Parathyroid adenoma (tissue), 2 donors: ENCODE data around the gene KAT2B.
A peak's percentile ranks its signal among the peaks of the same experiment; 100 is the strongest.

Experiments
- H2AFZ ChIP-seq: fragments of 300-600 bp; sonication (generic); one replicate; pipeline ENCODE4 v1.7.0; 2017; ENCODE audit warnings: antibody characterized with exemption, mild to moderate bottlenecking
- H3K27ac ChIP-seq: fragments of 300-600 bp; sonication (generic); one replicate; pipeline ENCODE4 v1.7.0; 2017
- H3K27me3 ChIP-seq: fragments of 300-600 bp; sonication (generic); one replicate; pipeline ENCODE4 v1.7.0; 2017; ENCODE audit warnings: low read length; ENCODE audit not compliant: control insufficient read depth, insufficient read depth
- H3K36me3 ChIP-seq: fragments of 300-600 bp; sonication (generic); one replicate; pipeline ENCODE4 v1.7.0; 2017; ENCODE audit warnings: low read length; ENCODE audit not compliant: control insufficient read depth, insufficient read depth
- H3K4me1 ChIP-seq: fragments of 300-600 bp; sonication (generic); one replicate; pipeline ENCODE4 v1.7.0; 2017; ENCODE audit warnings: control low read depth
- H3K4me2 ChIP-seq: fragments of 300-600 bp; sonication (generic); one replicate; pipeline ENCODE4 v1.7.0; 2017; ENCODE audit warnings: low read length
- H3K4me3 ChIP-seq: fragments of 300-600 bp; sonication (generic); one replicate; pipeline ENCODE4 v1.7.0; 2017; ENCODE audit warnings: low read depth, low read length
- H3K79me2 ChIP-seq: fragments of 300-600 bp; sonication (generic); one replicate; pipeline ENCODE4 v1.7.0; 2017; ENCODE audit warnings: control low read depth
- H3K9ac ChIP-seq: fragments of 300-600 bp; sonication (generic); one replicate; pipeline ENCODE4 v1.7.0; 2017; ENCODE audit warnings: mild to moderate bottlenecking
- H3K9me3 ChIP-seq: fragments of 300-600 bp; sonication (generic); one replicate; pipeline ENCODE4 v1.7.0; 2017; ENCODE audit warnings: low read length; ENCODE audit not compliant: control insufficient read depth
- TF ChIP-seq, protein P1 (sequence below): fragments of 300-600 bp; sonication (generic); IDR thresholded peaks from one replicate; pipeline ENCODE4 v1.7.0; 2017; ENCODE audit warnings: antibody characterized with exemption, mild to moderate bottlenecking
- donor health status: primary hyperparathyroidism.

KAT2B gene

GRCh38 chr3:20060974-20061685 lies 20.9 kb downstream of the KAT2B start:
- Histone ChIP-seq H2AFZ (peak overlapping the region; percentile 21), H3K4me3 (no peak overlapping the region)
- TF ChIP-seq, protein P1, sequence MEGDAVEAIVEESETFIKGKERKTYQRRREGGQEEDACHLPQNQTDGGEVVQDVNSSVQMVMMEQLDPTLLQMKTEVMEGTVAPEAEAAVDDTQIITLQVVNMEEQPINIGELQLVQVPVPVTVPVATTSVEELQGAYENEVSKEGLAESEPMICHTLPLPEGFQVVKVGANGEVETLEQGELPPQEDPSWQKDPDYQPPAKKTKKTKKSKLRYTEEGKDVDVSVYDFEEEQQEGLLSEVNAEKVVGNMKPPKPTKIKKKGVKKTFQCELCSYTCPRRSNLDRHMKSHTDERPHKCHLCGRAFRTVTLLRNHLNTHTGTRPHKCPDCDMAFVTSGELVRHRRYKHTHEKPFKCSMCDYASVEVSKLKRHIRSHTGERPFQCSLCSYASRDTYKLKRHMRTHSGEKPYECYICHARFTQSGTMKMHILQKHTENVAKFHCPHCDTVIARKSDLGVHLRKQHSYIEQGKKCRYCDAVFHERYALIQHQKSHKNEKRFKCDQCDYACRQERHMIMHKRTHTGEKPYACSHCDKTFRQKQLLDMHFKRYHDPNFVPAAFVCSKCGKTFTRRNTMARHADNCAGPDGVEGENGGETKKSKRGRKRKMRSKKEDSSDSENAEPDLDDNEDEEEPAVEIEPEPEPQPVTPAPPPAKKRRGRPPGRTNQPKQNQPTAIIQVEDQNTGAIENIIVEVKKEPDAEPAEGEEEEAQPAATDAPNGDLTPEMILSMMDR: no peak

DNA sequence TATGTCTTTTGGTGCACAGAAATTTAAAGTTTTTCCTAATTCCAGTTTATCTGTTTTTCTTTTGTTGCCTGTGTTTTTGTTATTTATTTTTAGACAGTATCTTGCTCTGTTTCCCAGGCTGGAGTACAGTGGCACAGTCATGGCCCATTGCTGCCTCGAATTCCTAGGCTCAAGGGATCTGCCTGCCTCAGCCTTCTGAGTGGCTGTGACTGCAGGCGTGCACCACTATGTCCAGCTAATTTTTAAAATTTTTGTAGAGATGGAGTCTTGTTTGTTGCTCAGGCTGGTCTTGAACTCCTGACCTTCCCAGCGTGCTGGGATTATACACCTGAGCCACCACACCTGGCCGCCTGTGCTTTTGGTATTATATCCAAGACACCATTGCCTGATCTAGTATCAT lies 22.8 kb downstream of the KAT2B start:
- Histone ChIP-seq H3K27me3 (no peaks in the 10 kb centered on the region), H3K4me1 (peaks cover 43% of the 10 kb centered on the region), H3K4me3 (no peak overlapping the region), H2AFZ (no peak overlapping the region), H3K9ac (no peak overlapping the region), H3K36me3 (no peaks in the 10 kb centered on the region), H3K27ac (no peak overlapping the region), H3K9me3 (no peaks in the 10 kb centered on the region), H3K4me2 (no peak overlapping the region), H3K79me2 (peaks cover 37% of the 10 kb centered on the region)
- TF ChIP-seq, protein P1: no peak

More at GRCh38 chr3:20060974-20061685, 20.9 kb downstream of the KAT2B start:
- Histone ChIP-seq H3K79me2 (peaks cover 31% of the 10 kb centered on the region), H3K27me3 (no peaks in the 10 kb centered on the region), H3K9me3 (no peaks in the 10 kb centered on the region), H3K4me1 (peaks cover 58% of the 10 kb centered on the region), H3K9ac (no peak overlapping the region), H3K36me3 (no peaks in the 10 kb centered on the region), H3K4me2 (peak overlapping the region; percentile 36), H3K27ac (peak overlapping the region; percentile 46)

DNA sequence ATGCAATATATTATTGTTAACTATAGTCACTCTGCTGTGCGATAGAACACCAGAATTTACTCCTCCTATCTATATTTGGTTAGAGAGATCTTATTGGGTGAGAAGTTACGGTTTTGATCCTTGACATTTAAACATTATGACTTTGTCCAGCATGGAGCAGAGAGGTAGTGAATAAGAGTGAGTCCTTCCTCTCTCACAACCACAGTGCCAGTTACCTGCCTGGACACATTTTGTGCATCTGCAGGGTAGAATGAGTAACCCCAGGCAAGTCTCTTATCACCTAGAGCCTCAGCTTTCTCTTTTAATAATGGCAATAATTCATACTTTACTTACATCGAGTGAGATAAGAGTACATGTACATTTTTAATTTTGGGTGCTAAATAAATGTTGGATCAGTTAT lies 24.1 kb downstream of the KAT2B start:
- H3K9ac ChIP-seq: no peak overlapping the region
- TF ChIP-seq, protein P1: no peak
- H3K4me3 ChIP-seq: no peak overlapping the region
- no peak overlapping the region for H2AFZ ChIP-seq
- no peak overlapping the region for H3K4me2 ChIP-seq
- H3K36me3 ChIP-seq: no peaks in the 10 kb centered on the region
- H3K27ac ChIP-seq: peak overlapping the region; percentile 58
- no peaks in the 10 kb centered on the region for H3K27me3 ChIP-seq
- H3K4me1 ChIP-seq: peaks cover 35% of the 10 kb centered on the region
- no peaks in the 10 kb centered on the region for H3K9me3 ChIP-seq
- peaks cover 49% of the 10 kb centered on the region for H3K79me2 ChIP-seq

- H3K27ac ChIP-seq: peak overlapping the region; percentile 58
- H2AFZ ChIP-seq: no peak overlapping the region
- TF ChIP-seq, protein P1: no peak
- H3K4me3 ChIP-seq: no peak overlapping the region
- no peaks in the 10 kb centered on the region for H3K27me3 ChIP-seq
- H3K9ac ChIP-seq: no peak overlapping the region
- H3K4me2 ChIP-seq: no peak overlapping the region
- H3K4me1 ChIP-seq: peaks cover 35% of the 10 kb centered on the region
- H3K79me2 ChIP-seq: peaks cover 54% of the 10 kb centered on the region
- H3K36me3 ChIP-seq: no peaks in the 10 kb centered on the region
- no peaks in the 10 kb centered on the region for H3K9me3 ChIP-seq
Measured at GRCh38 chr3:20064796-20065564, 24.7 kb downstream of the KAT2B start.
